A549 (cell line): ENCODE data around the gene TRO. TPM values are rescaled to one million over a fixed set of nuclear protein-coding genes. Genes with fewer than 3 reads are reported as not detected.

Experiments used
- ATAC-seq, 2 experiments: fragments of 200-7000 bp in 1 of 2; fragments of >200 bp in 1 of 2; cut with Nextera tagmentation in 1 of 2; cut with Tn5 transposase in 1 of 2; 3 replicates each; pipeline versions ENCODE4 v1.8.0 to v1.9.1; 2018 to 2020; ENCODE audit warnings: mild to moderate bottlenecking in 1 of 2, moderate library complexity in 1 of 2
- CTCF ChIA-PET: fragments of 300-600 bp; sonication (Branson Sonifier 250); formaldehyde crosslinking; extraction: SDS; loops from one replicate; lab custom pipeline; 2021; ENCODE audit warnings: antibody characterized with exemption, inconsistent platforms; lab: Yijun Ruan, JAX
- POLR2A ChIA-PET: fragments of 350-600 bp; formaldehyde crosslinking; extraction: SDS; loops from one replicate; lab custom pipeline; 2021; ENCODE audit warnings: antibody characterized with exemption, inconsistent platforms; lab: Yijun Ruan, JAX
- DNase-seq, 2 experiments: peaks; one replicate each; pipeline versions ENCODE4 v3.0.0 to v3.0.0-alpha.2; 2011 to 2016; ENCODE audit warnings: low read depth in 1 of 2, low spot score in 1 of 2
- FAIRE-seq: peaks from 2 replicates; lab custom pipeline; 2011; peaks lifted over from hg19 to GRCh38; lab: Jason Lieb, UNC
- H3K27ac ChIP-seq, 2 experiments: fragments of >200 bp; sonication (Bioruptor Twin); formaldehyde crosslinking; 3 replicates each; pipeline ENCODE4 v1.5.1; 2016 to 2017
- H3K4me1 ChIP-seq: fragments of >200 bp; sonication (Bioruptor Twin); formaldehyde crosslinking; 3 replicates; pipeline ENCODE4 v1.6.1; 2016
- H3K4me2 ChIP-seq: fragments of >200 bp; sonication (Bioruptor Twin); formaldehyde crosslinking; 3 replicates; pipeline ENCODE4 v1.6.1; 2016
- H3K4me3 ChIP-seq: fragments of >200 bp; sonication (Bioruptor Twin); formaldehyde crosslinking; 3 replicates; pipeline ENCODE4 v1.5.1; 2016
- H3K9me3 ChIP-seq: fragments of >200 bp; sonication (Bioruptor Twin); formaldehyde crosslinking; 3 replicates; pipeline ENCODE4 v1.6.1; 2016
- CBX8 ChIP-seq: fragments of 200-600 bp; sonication (generic); IDR thresholded peaks from 2 replicates; pipeline ENCODE4 v1.6.1; 2016
- CEBPB ChIP-seq, 2 experiments: fragments of >200 bp in 1 of 2; sonication (Bioruptor Twin) in 1 of 2; formaldehyde crosslinking in 1 of 2; IDR thresholded peaks; 2 replicates each; pipeline ENCODE4 v1.6.1; 2012 to 2016
- CHD2 ChIP-seq: fragments of 150-350 bp; IDR thresholded peaks from 2 replicates; pipeline ENCODE4 v1.6.1; 2014; ENCODE audit warnings: low read length; ENCODE audit not compliant: partially characterized antibody
- CHD4 ChIP-seq: fragments of 200-600 bp; sonication (generic); IDR thresholded peaks from 2 replicates; pipeline ENCODE4 v1.6.1; 2016; ENCODE audit warnings: antibody characterized with exemption, mild to moderate bottlenecking, borderline replicate concordance
- EHMT2 ChIP-seq: fragments of 200-600 bp; sonication (generic); IDR thresholded peaks from 2 replicates; pipeline ENCODE4 v1.6.1; 2016; ENCODE audit warnings: antibody characterized with exemption, low read depth, mild to moderate bottlenecking, moderate library complexity
- FOXS1 ChIP-seq: fragments of 250-450 bp; sonication (Bioruptor Pico); IDR thresholded peaks from 2 replicates; pipeline ENCODE4 v1.5.0; 2020; ENCODE audit warnings: mild to moderate bottlenecking, moderate library complexity
- KDM5A ChIP-seq: fragments of 200-600 bp; sonication (generic); IDR thresholded peaks from 2 replicates; pipeline ENCODE4 v1.6.1; 2016; ENCODE audit warnings: antibody characterized with exemption, mild to moderate bottlenecking
- NPAS2 ChIP-seq: fragments of 250-450 bp; sonication (Bioruptor Pico); IDR thresholded peaks from 2 replicates; pipeline ENCODE4 v1.8.0; 2022; ENCODE audit warnings: mild to moderate bottlenecking, moderate library complexity, borderline replicate concordance
- NR3C1 ChIP-seq: fragments of >200 bp; sonication (Bioruptor Twin); formaldehyde crosslinking; IDR thresholded peaks from 3 replicates; pipeline ENCODE4 v1.6.1; 2017
- POLR2A ChIP-seq: IDR thresholded peaks from 2 replicates; pipeline ENCODE4 v1.6.1; 2012; ENCODE audit warnings: mild to moderate bottlenecking, low read length
- RCOR1 ChIP-seq: fragments of 150-350 bp; IDR thresholded peaks from 2 replicates; pipeline ENCODE4 v1.6.1; 2014; ENCODE audit warnings: antibody characterized with exemption, low read length, low read depth
- SMC3 ChIP-seq: fragments of >200 bp; sonication (Bioruptor Twin); formaldehyde crosslinking; IDR thresholded peaks from 3 replicates; pipeline ENCODE4 v1.6.1; 2018; ENCODE audit warnings: inconsistent platforms
- TP53 ChIP-seq: fragments of 250-450 bp; sonication (Bioruptor Pico); IDR thresholded peaks from 2 replicates; pipeline ENCODE4 v1.5.0; 2021; ENCODE audit warnings: mild to moderate bottlenecking, moderate library complexity
- ZFP36 ChIP-seq: fragments of 450-650 bp; IDR thresholded peaks from 2 replicates; pipeline ENCODE4 v1.6.1; 2014; ENCODE audit warnings: borderline replicate concordance; ENCODE audit not compliant: partially characterized antibody
- ZNF302 ChIP-seq: fragments of 250-450 bp; sonication (Bioruptor Pico); IDR thresholded peaks from 2 replicates; pipeline ENCODE4 v1.9.0; 2021; ENCODE audit warnings: inconsistent platforms, mild to moderate bottlenecking, moderate library complexity
- WGBS: methylation state at CpG from one replicate; pipeline ENCODE4 v1.1.6; 2017; ENCODE audit errors: missing lambda C conversion rate; 5-methylcytosine and 5-hydroxymethylcytosine counted together
- polyA plus RNA-seq, 4 experiments: library from polyadenylated mRNA; depleted of rRNA in 3 of 4; stranded (reverse); fragments of >200 nt; fragmentation: RNase III in 1 of 4; extraction: RNeasy Plus Mini Kit Qiagen cat#74134 plus additional on column Dnase treatment in 1 of 4; gene quantifications; 2 replicates in 3 of 4; 3 replicates in 1 of 4; pipeline ENCODE4 v1.2.3, GENCODE V29; 2011 to 2017
- TF ChIP-seq, protein P1 (sequence below): fragments of 150-350 bp; IDR thresholded peaks from 2 replicates; pipeline ENCODE4 v1.6.1; 2014; ENCODE audit warnings: low read depth, mild to moderate bottlenecking, low read length
- TF ChIP-seq, protein P2 (sequence below): IDR thresholded peaks from 2 replicates; pipeline ENCODE4 v1.6.1; 2012
- TF ChIP-seq, protein P3 (sequence below): fragments of 450-650 bp; IDR thresholded peaks from 2 replicates; pipeline ENCODE4 v1.6.1; 2014; ENCODE audit warnings: antibody characterized with exemption
- TF ChIP-seq, protein P4 (sequence below): fragments of >200 bp; sonication (Bioruptor Twin); formaldehyde crosslinking; IDR thresholded peaks from 3 replicates; pipeline ENCODE4 v1.5.1; 2016
- TF ChIP-seq, protein P5 (sequence below): fragments of >200 bp; sonication (Bioruptor Twin); formaldehyde crosslinking; IDR thresholded peaks from 3 replicates; pipeline ENCODE4 v1.6.1; 2016

TRO gene
- polyA plus RNA-seq, 2 of the 4 experiments (the other 2 are of a cell fraction): 1.4 TPM

DNA sequence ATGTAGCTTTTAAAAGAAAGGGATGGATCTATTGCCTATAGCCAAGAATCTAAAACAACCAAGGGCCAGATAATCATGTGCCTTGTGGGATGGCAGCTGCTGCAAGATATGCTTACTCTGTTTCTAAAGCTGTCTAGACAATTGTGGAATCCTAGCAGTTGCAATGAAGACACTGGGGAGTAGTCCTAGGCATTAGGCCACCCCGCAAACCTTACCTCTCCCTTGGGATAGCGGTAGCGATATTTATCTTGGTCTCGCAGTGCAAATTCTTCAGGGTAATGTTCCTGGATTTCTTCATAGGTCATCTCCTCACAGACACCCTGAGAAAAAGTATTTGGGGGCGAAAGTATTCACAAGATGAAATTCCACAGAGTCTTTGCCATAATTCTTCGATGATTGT, 24.6 kb downstream of the TRO start:
- POLR2A ChIA-PET: no interaction called here
- ATAC-seq: no peak
- no peak for FAIRE-seq
- H3K9me3 ChIP-seq: no peaks in the 10 kb centered on the region
- 44% methylated on average over 6 of the region's 6 CpGs for WGBS
- CTCF ChIA-PET: no interaction called here
- DNase-seq: no peak
- H3K27ac ChIP-seq: no peak overlapping the region
- TF ChIP-seq CHD4 (no peak), ZFP36 (no peak), TP53 (CRISPR knock-in tag) (no peak)
- TF ChIP-seq, protein P1, sequence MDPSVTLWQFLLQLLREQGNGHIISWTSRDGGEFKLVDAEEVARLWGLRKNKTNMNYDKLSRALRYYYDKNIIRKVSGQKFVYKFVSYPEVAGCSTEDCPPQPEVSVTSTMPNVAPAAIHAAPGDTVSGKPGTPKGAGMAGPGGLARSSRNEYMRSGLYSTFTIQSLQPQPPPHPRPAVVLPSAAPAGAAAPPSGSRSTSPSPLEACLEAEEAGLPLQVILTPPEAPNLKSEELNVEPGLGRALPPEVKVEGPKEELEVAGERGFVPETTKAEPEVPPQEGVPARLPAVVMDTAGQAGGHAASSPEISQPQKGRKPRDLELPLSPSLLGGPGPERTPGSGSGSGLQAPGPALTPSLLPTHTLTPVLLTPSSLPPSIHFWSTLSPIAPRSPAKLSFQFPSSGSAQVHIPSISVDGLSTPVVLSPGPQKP: no peak
- TF ChIP-seq, all 56 proteins: peak for 0
- Histone ChIP-seq H3K4me1 (no peaks in the 10 kb centered on the region), H3K4me3 (no peak overlapping the region), H3K4me2 (no peak overlapping the region)

DNA sequence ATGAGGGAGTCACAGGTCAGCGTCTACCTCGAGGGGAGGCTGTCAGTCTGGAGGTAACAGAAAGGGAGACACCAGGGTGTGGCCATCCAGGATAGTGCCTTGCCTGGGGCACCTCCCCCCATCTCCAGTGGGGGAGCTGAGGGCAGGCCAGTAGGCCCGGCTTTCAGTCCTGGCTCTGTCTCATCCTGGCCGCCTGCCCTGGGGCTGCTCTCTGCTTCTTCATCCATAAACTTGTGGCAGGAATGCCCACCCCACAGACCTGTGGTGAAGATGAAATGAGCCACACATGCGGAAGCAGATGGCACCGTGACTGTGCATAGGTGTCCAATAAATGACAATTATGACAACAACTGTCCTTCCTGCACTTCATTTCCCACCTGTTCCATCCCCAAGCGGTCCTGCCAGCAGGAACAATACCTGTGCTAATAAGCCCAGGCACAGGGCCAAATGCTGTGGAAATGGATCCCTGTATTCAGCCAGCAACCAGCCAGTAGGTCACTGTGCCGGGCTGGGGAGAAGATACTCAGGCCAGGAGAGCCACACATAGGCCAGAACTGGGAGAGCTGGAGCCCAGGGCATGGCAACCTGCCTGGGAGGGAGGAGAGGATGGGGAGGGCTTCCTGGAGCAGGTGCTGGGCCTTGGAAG, 30.2 kb downstream of the TRO start:
- TF ChIP-seq, protein P2, sequence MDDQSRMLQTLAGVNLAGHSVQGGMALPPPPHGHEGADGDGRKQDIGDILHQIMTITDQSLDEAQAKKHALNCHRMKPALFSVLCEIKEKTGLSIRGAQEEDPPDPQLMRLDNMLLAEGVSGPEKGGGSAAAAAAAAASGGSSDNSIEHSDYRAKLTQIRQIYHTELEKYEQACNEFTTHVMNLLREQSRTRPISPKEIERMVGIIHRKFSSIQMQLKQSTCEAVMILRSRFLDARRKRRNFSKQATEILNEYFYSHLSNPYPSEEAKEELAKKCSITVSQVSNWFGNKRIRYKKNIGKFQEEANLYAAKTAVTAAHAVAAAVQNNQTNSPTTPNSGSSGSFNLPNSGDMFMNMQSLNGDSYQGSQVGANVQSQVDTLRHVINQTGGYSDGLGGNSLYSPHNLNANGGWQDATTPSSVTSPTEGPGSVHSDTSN: no peak
- TF ChIP-seq, protein P3, sequence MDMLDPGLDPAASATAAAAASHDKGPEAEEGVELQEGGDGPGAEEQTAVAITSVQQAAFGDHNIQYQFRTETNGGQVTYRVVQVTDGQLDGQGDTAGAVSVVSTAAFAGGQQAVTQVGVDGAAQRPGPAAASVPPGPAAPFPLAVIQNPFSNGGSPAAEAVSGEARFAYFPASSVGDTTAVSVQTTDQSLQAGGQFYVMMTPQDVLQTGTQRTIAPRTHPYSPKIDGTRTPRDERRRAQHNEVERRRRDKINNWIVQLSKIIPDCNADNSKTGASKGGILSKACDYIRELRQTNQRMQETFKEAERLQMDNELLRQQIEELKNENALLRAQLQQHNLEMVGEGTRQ: no peak
- TF ChIP-seq CEBPB (IDR thresholded peaks at IDR 0.05) (no peak), RCOR1 (no peak), POLR2A (no peak), KDM5A (no peak), ZNF302 (CRISPR knock-in tag) (no peak)
- TF ChIP-seq, protein P4, sequence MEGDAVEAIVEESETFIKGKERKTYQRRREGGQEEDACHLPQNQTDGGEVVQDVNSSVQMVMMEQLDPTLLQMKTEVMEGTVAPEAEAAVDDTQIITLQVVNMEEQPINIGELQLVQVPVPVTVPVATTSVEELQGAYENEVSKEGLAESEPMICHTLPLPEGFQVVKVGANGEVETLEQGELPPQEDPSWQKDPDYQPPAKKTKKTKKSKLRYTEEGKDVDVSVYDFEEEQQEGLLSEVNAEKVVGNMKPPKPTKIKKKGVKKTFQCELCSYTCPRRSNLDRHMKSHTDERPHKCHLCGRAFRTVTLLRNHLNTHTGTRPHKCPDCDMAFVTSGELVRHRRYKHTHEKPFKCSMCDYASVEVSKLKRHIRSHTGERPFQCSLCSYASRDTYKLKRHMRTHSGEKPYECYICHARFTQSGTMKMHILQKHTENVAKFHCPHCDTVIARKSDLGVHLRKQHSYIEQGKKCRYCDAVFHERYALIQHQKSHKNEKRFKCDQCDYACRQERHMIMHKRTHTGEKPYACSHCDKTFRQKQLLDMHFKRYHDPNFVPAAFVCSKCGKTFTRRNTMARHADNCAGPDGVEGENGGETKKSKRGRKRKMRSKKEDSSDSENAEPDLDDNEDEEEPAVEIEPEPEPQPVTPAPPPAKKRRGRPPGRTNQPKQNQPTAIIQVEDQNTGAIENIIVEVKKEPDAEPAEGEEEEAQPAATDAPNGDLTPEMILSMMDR: no peak
- TF ChIP-seq, protein P5, sequence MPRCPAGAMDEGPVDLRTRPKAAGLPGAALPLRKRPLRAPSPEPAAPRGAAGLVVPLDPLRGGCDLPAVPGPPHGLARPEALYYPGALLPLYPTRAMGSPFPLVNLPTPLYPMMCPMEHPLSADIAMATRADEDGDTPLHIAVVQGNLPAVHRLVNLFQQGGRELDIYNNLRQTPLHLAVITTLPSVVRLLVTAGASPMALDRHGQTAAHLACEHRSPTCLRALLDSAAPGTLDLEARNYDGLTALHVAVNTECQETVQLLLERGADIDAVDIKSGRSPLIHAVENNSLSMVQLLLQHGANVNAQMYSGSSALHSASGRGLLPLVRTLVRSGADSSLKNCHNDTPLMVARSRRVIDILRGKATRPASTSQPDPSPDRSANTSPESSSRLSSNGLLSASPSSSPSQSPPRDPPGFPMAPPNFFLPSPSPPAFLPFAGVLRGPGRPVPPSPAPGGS: no peak
- ATAC-seq (no peak), DNase-seq (no peak), FAIRE-seq (no peak)
- Histone ChIP-seq H3K4me3 (no peak overlapping the region), H3K4me1 (no peaks in the 10 kb centered on the region), H3K9me3 (no peaks in the 10 kb centered on the region), H3K4me2 (no peak overlapping the region), H3K27ac (no peak overlapping the region)
- CTCF ChIA-PET: no interaction called here
- POLR2A ChIA-PET: no interaction called here
- 50% methylated on average over 4 of the region's 8 CpGs for WGBS

DNA sequence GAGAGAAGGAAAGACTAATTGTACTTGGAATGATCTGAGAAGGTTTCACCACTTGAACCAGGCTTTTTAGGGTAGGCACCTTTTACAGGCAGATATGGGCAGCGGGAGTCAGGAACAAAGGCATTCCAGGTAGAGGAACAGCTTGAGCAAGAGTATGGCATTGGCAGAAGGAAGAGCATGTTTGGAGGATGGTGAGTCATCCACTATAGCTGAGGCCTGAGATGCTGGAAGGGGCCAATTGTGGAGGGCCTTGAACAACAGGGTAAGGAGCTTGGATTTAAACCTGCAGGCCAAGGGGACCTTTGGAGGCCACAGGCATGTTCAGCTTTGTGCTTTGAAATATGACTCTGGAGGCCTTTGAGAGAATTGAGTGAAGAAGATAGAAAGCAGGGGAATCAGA, 41.1 kb downstream of the TRO start:
- ATAC-seq: no peak
- TF ChIP-seq CHD2 (no peak), CBX8 (no peak), NPAS2 (no peak), NR3C1 (no peak), SMC3 (no peak), FOXS1 (CRISPR knock-in tag) (no peak), EHMT2 (no peak)
- TF ChIP-seq, protein P3: no peak
- TF ChIP-seq, all 56 proteins: peak for 0
- POLR2A ChIA-PET: no interaction called here
- FAIRE-seq: no peak
- Histone ChIP-seq H3K4me2 (no peak overlapping the region), H3K4me3 (no peak overlapping the region), H3K9me3 (no peaks in the 10 kb centered on the region), H3K4me1 (no peaks in the 10 kb centered on the region), H3K27ac (no peak overlapping the region)
- WGBS: 29% methylated on average over 1 of the region's 1 CpG
- no peak for DNase-seq
- CTCF ChIA-PET: no interaction called here
